GM23248 (cell line): Measurements from ENCODE around the gene SPTBN4.

ENCODE experiments used
- EZH2 ChIP-seq: fragments of 200-600 bp; sonication (generic); IDR thresholded peaks from 2 replicates; pipeline ENCODE4 v1.6.1; 2018; ENCODE audit warnings: antibody characterized with exemption, mild to moderate bottlenecking; ENCODE audit not compliant: insufficient read depth, poor library complexity, severe bottlenecking
- EZH2phosphoT487 ChIP-seq: fragments of 200-600 bp; sonication (generic); IDR thresholded peaks from 2 replicates; pipeline ENCODE4 v1.6.1; 2018; ENCODE audit warnings: antibody characterized with exemption, moderate library complexity, mild to moderate bottlenecking, low read depth; ENCODE audit not compliant: insufficient read depth

DNA sequence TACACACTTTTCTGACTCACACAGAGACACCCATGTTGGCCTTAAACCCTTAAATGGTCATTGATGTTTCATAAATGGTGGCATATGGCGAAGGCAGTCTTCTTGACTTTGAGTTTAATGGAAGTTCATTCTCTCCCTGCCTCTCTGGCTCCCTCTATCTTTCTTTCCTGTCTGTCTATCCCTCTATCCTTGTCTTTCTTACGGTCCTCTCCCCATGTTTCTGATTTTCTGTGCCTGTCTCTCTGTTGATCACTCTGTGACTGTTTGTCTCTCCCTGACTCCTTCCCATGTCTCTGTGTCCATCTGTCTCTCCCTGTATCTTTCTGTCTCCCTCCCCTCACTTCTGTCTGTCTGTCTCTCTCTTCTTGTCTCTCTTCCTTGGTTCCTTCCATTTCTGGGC, 66.7 kb downstream of the SPTBN4 start:
- TF ChIP-seq EZH2 (no peak), EZH2phosphoT487 (no peak)
